ENCODE data around the gene MFSD6. TPM values are rescaled to one million over a fixed set of nuclear protein-coding genes. Genes with fewer than 3 reads are reported as not detected.

The MFSD6 gene
- total and polyA plus RNA-seq, 2 of the 8 experiments (the other 6 are each of a cell fraction or from before 2014, with no cell fraction given), result 1.8 to 5.1 TPM

DNA sequence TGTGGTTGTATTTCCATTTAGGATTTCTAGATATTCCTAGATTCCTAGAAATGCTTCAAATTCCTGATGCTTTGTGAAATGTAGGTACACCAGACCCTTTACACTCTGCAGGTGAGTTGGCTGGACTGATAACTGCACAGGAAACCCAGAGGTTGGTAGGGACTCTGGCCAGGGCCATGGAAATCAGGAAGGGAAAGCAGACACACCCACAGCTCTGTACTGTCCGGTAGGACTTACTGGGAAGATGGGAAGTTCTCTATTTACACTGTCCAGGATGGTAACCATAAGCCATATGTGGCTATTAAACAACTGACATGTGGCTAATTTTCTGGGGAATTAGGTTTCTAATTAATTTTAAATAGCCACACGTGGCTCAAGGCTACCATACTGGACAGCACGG lies 94.9 kb downstream of the MFSD6 start:
- CTCF ChIA-PET (ENCODE audit: partially characterized antibody), result no interaction called here
- FAIRE-seq, result no peak
- 80% methylated on average over 3 of the region's 3 CpGs; no CpG with 5 or more reads in 1 of the 2 experiments for WGBS, 2 experiments (ENCODE audit: extremely low coverage in 1 of 2, insufficient coverage in 1 of 2, insufficient read length in 1 of 2, insufficient replicate concordance in 2 of 2, low coverage in 1 of 2, low lambda C conversion rate in 2 of 2, missing lambda C conversion rate in 1 of 2)
- no peak for TF ChIP-seq TAF1 (IDR thresholded peaks at IDR 0.05; ENCODE audit: low read depth, low read length)
- no peak for TF ChIP-seq GTF2F1 (IDR thresholded peaks at IDR 0.05; ENCODE audit: borderline replicate concordance, low read depth, low read length)
- TF ChIP-seq MAFK (IDR thresholded peaks at IDR 0.05; ENCODE audit: low read depth, low read length), result no peak
- TF ChIP-seq JUN (IDR thresholded peaks at IDR 0.05; ENCODE audit: low read depth, low read length), result no peak
- TF ChIP-seq CEBPB (IDR thresholded peaks at IDR 0.05; ENCODE audit: low read depth, low read length), result no peak
- TF ChIP-seq POLR2A (IDR thresholded peaks at IDR 0.05; ENCODE audit: control extremely low read depth in 1 of 2, low read depth in 2 of 2, low read length in 2 of 2), result no peak
- no peak for TF ChIP-seq SUZ12 (IDR thresholded peaks at IDR 0.05; ENCODE audit: low read length)
- TF ChIP-seq SIRT6 (IDR thresholded peaks at IDR 0.05; ENCODE audit: low read length), result no peak
- TF ChIP-seq RXRA (IDR thresholded peaks at IDR 0.05; ENCODE audit: insufficient read depth, low read depth, low read length), result no peak
- no peak for TF ChIP-seq NANOG (IDR thresholded peaks at IDR 0.05; ENCODE audit: insufficient read depth, low read depth, low read length, poor library complexity, severe bottlenecking)
- no peak for TF ChIP-seq CBX8 (IDR thresholded peaks at IDR 0.05; ENCODE audit: borderline replicate concordance, low read depth, low read length)
- no peak for TF ChIP-seq SP2 (IDR thresholded peaks at IDR 0.05; ENCODE audit: low read length)
- no peak for TF ChIP-seq NRF1 (IDR thresholded peaks at IDR 0.05; ENCODE audit: low read depth, low read length)
- no peak for TF ChIP-seq SAP30 (IDR thresholded peaks at IDR 0.05; ENCODE audit: insufficient read depth, insufficient replicate concordance, low read length)
- no peak for TF ChIP-seq ATF3 (IDR thresholded peaks at IDR 0.05; ENCODE audit: insufficient read depth, low read depth, low read length)

More for the DNA sequence above, 94.9 kb downstream of the MFSD6 start:
- Histone ChIP-seq H3K36me3 (ENCODE audit: control insufficient read depth in 2 of 4, insufficient read depth in 4 of 4, low read length in 3 of 4) (no peaks in the 10 kb centered on the region; a peak in 1 of 8 replicates), H3K4me1 (replicated peaks in 1 of 4; ENCODE audit: control insufficient read depth in 3 of 4, insufficient read depth in 4 of 4, low read length in 3 of 4) (peaks cover 0 to 1% (median 0%) of the 10 kb centered on the region in 4 experiments; a peak in 1 of 7 replicates), H3K18ac (ENCODE audit: extremely low read depth, low read length) (no peak overlapping the region), H3K27me3 (replicated peaks in 1 of 4; ENCODE audit: control insufficient read depth in 3 of 4, extremely low read depth in 1 of 4, insufficient read depth in 3 of 4, low read length in 3 of 4) (no peaks in the 10 kb centered on the region), H3K4ac (replicated peaks; ENCODE audit: insufficient read length, low read depth, low read length) (no peak overlapping the region), H4K8ac (ENCODE audit: extremely low read depth, insufficient read depth, low read length) (no peak overlapping the region; the same call in 1 of the 2 replicates), H2AFZ (ENCODE audit: low read length) (no peak overlapping the region), H3K79me2 (ENCODE audit: control insufficient read depth in 1 of 2, insufficient read depth in 2 of 2, low read length in 2 of 2) (no peaks in the 10 kb centered on the region), H3K14ac (ENCODE audit: insufficient read length) (no peak overlapping the region), H4K91ac (replicated peaks; ENCODE audit: insufficient read length, low read length) (no peak overlapping the region), H4K5ac (ENCODE audit: insufficient read length, low read depth, low read length) (no peak overlapping the region), H2BK15ac (ENCODE audit: low read length) (no peak overlapping the region), H3K56ac (replicated peaks; ENCODE audit: insufficient read length, low read depth, low read length) (no peak overlapping the region), H3K79me1 (ENCODE audit: low read depth, low read length) (no peaks in the 10 kb centered on the region), H2AK5ac (ENCODE audit: low read depth, low read length) (no peak overlapping the region), H2BK120ac (replicated peaks; ENCODE audit: low read depth, low read length) (no peak overlapping the region), H3K9ac (replicated peaks in 1 of 4; ENCODE audit: extremely low read depth in 1 of 4, low read depth in 3 of 4, low read length in 3 of 4) (no peak overlapping the region), H3K23me2 (ENCODE audit: low read depth, low read length) (no peaks in the 10 kb centered on the region), H2BK20ac (ENCODE audit: low read length) (no peak overlapping the region), H2BK5ac (ENCODE audit: low read depth, low read length) (no peak overlapping the region), H3K23ac (ENCODE audit: insufficient read length) (no peak overlapping the region), H3K27ac (ENCODE audit: low read depth, low read length) (no peak overlapping the region), H4K20me1 (replicated peaks in 1 of 2; ENCODE audit: control insufficient read depth in 1 of 2, insufficient read depth in 2 of 2, low read length in 2 of 2) (no peaks in the 10 kb centered on the region), H3K9me3 (ENCODE audit: insufficient read depth in 2 of 2, low read depth in 1 of 2, low read length in 1 of 2) (no peaks in the 10 kb centered on the region), H3K4me2 (ENCODE audit: insufficient read depth in 1 of 2, low read depth in 2 of 2, low read length in 2 of 2) (no peak overlapping the region), H3K4me3 (ENCODE audit: extremely low read depth in 1 of 4, insufficient read depth in 2 of 4, low read depth in 3 of 4, low read length in 4 of 4) (no peak overlapping the region), H2BK12ac (ENCODE audit: low read depth, low read length) (no peak overlapping the region)
- no peak for DNase-seq (ENCODE audit: low read depth in 1 of 2, low spot score in 2 of 2)
- POLR2A ChIA-PET (ENCODE audit: partially characterized antibody), result interaction anchor here (1.9 kb wide), 1 partner anchor 31 kb away, joined by 5 read pairs; the partner anchor contains the start of gene NEMP2
